Left lung (tissue), 10 donors: ENCODE data around the gene WASF3. TPM values are rescaled to one million over a fixed set of nuclear protein-coding genes. Genes with fewer than 3 reads are reported as not detected.

Experiments used
- ATAC-seq: fragments of 200-7000 bp; cut with Tn5 transposase; one replicate; pipeline ENCODE4 v1.9.1; 2020; ENCODE audit warnings: moderate library complexity
- DNase-seq, 4 donors: peaks; one replicate each; pipeline ENCODE4 v3.0.0-alpha.2; 2013 to 2020
- H3K27ac ChIP-seq, 2 donors: fragments of 200-600 bp; sonication (generic) in 1 of 2; one replicate each; pipeline versions ENCODE4 v1.5.0 to v1.8.0; 2020 to 2021
- H3K27me3 ChIP-seq, 2 donors: fragments of 200-600 bp; sonication (generic) in 1 of 2; one replicate each; pipeline versions ENCODE4 v1.5.0 to v1.8.0; 2020 to 2021
- H3K36me3 ChIP-seq, 2 donors: fragments of 200-600 bp; sonication (generic) in 1 of 2; one replicate each; pipeline versions ENCODE4 v1.5.0 to v1.8.0; 2020 to 2021
- H3K4me1 ChIP-seq, 2 donors: fragments of 200-600 bp; one replicate each; pipeline ENCODE4 v1.8.0; 2021
- H3K4me3 ChIP-seq, 2 donors: fragments of 200-600 bp; sonication (generic) in 1 of 2; one replicate each; pipeline versions ENCODE4 v1.5.0 to v1.8.0; 2020 to 2021; ENCODE audit warnings: mild to moderate bottlenecking in 1 of 2
- H3K9me3 ChIP-seq, 2 donors: fragments of 200-600 bp; sonication (generic) in 1 of 2; one replicate each; pipeline versions ENCODE4 v1.5.0 to v1.8.0; 2020 to 2021
- intact Hi-C, 2 donors: fragments of 100-400 bp; cut with DNase I; formaldehyde crosslinking; loops; one replicate each; pipeline versions ENCODE4 v1.11.2 to v1.14.2; 2022
- polyA plus RNA-seq, 6 donors: library from polyadenylated mRNA; unstranded; fragments of 120-200 nt; gene quantifications; one replicate each; pipeline ENCODE4 v1.2.1, GENCODE V29; 2013; ENCODE audit not compliant: insufficient read length in 6 of 6
- total RNA-seq, 2 donors: library from RNA; stranded (reverse); fragmentation: NEBNext Ultra II Directional; extraction: Animal tissue kit (Norgen Biotek cat#: 25700); gene quantifications; one replicate each; pipeline ENCODE4 v1.2.1, GENCODE V29; 2021
- TF ChIP-seq, protein P1 (sequence below), 2 donors: fragments of 200-600 bp; sonication (generic) in 1 of 2; IDR thresholded peaks; one replicate each; pipeline versions ENCODE4 v1.5.0 to v1.8.0; 2021; ENCODE audit warnings: antibody characterized with exemption in 2 of 2
- donor health status: DM: no; HTN: yes; CAD: no.
- donor health status: DM: no; HTN: no; CAD: no.

WASF3 gene
- total and polyA plus RNA-seq, 8 donors: 10.9 to 24.5 (median 21.2) TPM

DNA sequence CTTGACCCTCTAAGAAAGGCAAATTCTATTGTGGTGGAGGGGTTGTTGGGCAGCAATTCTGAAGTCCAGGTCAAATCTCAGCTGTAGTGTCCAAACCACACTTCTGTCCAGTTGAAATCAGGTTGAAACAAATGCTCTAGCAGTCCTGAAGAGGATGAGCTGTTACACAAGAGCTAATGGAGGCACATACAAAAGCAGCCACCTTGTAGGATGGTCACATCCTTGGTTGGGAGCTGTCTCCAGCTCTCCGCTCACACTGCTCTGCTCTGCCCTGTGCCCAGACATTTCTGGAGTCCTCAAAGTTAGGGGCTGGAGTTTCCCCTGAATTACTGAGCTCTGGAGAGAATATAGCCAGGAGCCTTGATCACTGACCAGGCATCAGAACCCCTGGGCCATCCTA lies 155.9 kb downstream of the WASF3 start:
- DNase-seq: no peak
- intact Hi-C loops: loop anchor here in 1 of 2 donors (10.0 kb wide), 1 partner anchor 211 kb away; no protein-coding TSS in a partner anchor
- H3K27me3 ChIP-seq: no peaks in the 10 kb centered on the region
- TF ChIP-seq, protein P1, sequence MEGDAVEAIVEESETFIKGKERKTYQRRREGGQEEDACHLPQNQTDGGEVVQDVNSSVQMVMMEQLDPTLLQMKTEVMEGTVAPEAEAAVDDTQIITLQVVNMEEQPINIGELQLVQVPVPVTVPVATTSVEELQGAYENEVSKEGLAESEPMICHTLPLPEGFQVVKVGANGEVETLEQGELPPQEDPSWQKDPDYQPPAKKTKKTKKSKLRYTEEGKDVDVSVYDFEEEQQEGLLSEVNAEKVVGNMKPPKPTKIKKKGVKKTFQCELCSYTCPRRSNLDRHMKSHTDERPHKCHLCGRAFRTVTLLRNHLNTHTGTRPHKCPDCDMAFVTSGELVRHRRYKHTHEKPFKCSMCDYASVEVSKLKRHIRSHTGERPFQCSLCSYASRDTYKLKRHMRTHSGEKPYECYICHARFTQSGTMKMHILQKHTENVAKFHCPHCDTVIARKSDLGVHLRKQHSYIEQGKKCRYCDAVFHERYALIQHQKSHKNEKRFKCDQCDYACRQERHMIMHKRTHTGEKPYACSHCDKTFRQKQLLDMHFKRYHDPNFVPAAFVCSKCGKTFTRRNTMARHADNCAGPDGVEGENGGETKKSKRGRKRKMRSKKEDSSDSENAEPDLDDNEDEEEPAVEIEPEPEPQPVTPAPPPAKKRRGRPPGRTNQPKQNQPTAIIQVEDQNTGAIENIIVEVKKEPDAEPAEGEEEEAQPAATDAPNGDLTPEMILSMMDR (IDR thresholded peaks at IDR 0.05): no peak
- H3K9me3 ChIP-seq: no peaks in the 10 kb centered on the region
- H3K4me1 ChIP-seq: no peaks in the 10 kb centered on the region
- no peak overlapping the region for H3K27ac ChIP-seq
- no peaks in the 10 kb centered on the region for H3K36me3 ChIP-seq
- ATAC-seq: no peak
- no peak overlapping the region for H3K4me3 ChIP-seq

DNA sequence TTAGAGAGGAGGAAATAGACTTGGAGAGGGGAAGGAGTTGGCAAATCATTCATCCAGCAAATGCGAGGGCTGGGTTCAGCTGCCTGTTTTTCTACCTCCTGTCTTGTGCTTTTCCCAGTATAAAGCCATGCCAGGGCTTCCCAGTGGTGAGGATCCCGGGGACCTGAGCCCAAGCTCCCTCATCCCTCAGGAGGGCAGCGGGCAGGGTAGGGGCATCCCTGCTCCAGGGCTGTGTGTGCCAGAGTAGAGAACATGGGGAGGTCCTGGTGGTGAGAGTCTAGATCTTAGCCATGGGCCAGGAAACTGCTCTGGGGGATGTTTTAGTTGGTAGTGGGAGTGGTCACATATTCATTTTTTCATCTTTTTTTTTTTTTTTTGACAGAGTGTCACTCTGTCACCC lies 159.5 kb downstream of the WASF3 start:
- Histone ChIP-seq H3K4me1 (peaks cover 0 to 5% of the 10 kb centered on the region in 2 donors), H3K9me3 (no peaks in the 10 kb centered on the region), H3K36me3 (no peaks in the 10 kb centered on the region), H3K27ac (no peak overlapping the region), H3K27me3 (peaks cover 0 to 5% of the 10 kb centered on the region in 2 donors), H3K4me3 (no peak overlapping the region)
- TF ChIP-seq, protein P1 (IDR thresholded peaks at IDR 0.05): no peak
- no peak for ATAC-seq
- DNase-seq: no peak
- intact Hi-C loops: loop anchor here in 1 of 2 donors (10.0 kb wide), 1 partner anchor 208 kb away; no protein-coding TSS in a partner anchor

DNA sequence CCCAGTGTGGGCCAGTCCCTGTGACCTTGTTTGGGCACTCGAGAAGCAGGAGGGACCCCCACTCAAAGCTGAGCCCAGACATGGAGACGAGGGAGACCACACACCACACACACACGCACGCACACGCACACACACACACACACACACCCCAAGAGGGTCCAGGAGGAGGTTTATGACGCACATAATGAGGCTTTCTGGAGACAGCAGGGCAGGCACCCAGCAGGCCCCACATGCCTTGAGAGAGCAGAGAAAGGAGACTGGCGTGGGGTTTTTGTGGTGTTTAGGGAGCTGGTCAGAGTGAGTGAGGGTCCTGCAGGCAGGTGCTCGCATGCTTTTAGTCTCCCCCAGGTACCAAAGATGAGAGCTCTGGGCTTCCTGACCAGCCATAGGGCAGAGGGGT lies 160.7 kb downstream of the WASF3 start:
- intact Hi-C loops: loop anchor here in 1 of 2 donors (10.0 kb wide), 1 partner anchor 207 kb away; no protein-coding TSS in a partner anchor
- Histone ChIP-seq H3K36me3 (no peaks in the 10 kb centered on the region), H3K4me1 (peaks cover 0 to 8% of the 10 kb centered on the region in 2 donors), H3K4me3 (no peak overlapping the region), H3K27ac (no peak overlapping the region), H3K27me3 (peaks cover 0 to 8% of the 10 kb centered on the region in 2 donors), H3K9me3 (no peaks in the 10 kb centered on the region)
- TF ChIP-seq, protein P1 (IDR thresholded peaks at IDR 0.05): no peak
- ATAC-seq (no peak), DNase-seq (no peak)

DNA sequence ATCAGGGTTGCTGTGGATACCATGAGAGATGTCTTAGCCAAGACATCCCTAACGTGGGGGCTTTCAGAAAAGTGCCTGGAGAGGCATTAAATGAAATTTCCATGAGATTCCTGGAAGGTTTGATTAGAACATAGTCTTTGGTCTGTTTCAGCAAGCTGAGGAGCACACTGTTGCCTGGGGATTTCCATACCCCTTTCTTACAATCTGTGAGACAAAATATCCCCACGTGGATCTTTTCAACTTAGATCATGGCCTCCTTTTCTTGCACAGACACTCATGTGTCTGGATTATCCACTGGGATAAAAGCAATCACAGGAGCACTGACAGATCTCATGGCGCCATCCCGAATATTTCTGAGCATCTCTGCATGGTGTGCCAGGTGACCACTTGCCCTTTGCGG lies 161.4 kb downstream of the WASF3 start:
- no peaks in the 10 kb centered on the region for H3K36me3 ChIP-seq
- TF ChIP-seq, protein P1 (IDR thresholded peaks at IDR 0.05): no peak
- H3K4me1 ChIP-seq: peaks cover 0 to 8% of the 10 kb centered on the region in 2 donors
- ATAC-seq (no peak), DNase-seq (no peak)
- H3K27ac ChIP-seq: no peak overlapping the region
- H3K27me3 ChIP-seq: peaks cover 0 to 8% of the 10 kb centered on the region in 2 donors
- intact Hi-C loops: loop anchor here in 1 of 2 donors (10.0 kb wide), 1 partner anchor 206 kb away; no protein-coding TSS in a partner anchor
- no peaks in the 10 kb centered on the region for H3K9me3 ChIP-seq
- H3K4me3 ChIP-seq: no peak overlapping the region

DNA sequence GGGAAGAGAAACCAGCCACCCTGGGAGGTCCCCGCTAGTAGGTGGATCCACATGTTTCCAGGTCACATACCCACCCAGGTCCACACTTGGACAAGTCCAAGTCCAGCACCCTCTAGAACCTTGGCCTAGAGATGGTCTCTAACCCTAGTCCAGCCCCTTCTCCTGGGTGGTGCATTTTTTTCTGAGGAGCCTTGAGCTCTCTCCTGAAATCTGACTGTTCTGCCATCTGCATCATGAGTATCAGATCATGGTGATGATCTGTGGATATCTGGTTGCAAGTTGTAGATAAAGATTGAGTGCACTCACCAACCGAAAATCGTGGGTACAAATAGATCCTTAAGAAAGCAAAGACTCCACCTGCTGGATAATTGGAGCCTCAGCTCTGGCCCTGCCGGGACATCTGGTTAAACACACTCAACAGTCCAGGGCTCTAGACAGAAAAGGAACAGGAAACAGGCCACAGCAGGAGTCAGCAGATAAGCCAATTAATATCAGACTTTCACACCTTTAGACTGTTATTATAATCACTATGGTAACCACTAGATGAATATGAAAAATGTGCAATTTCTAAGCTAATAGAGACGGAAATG lies 162.0 kb downstream of the WASF3 start:
- Histone ChIP-seq H3K27me3 (peaks cover 0 to 8% of the 10 kb centered on the region in 2 donors), H3K9me3 (no peaks in the 10 kb centered on the region), H3K4me3 (no peak overlapping the region), H3K36me3 (no peaks in the 10 kb centered on the region), H3K4me1 (peaks cover 0 to 8% of the 10 kb centered on the region in 2 donors), H3K27ac (no peak overlapping the region)
- ATAC-seq (no peak), DNase-seq (no peak)
- TF ChIP-seq, protein P1 (IDR thresholded peaks at IDR 0.05): no peak
- intact Hi-C loops: loop anchor here in 1 of 2 donors (10.0 kb wide), 1 partner anchor 205 kb away; no protein-coding TSS in a partner anchor
